ENCODE results near the gene MRPL54. TPM values are rescaled to one million over a fixed set of nuclear protein-coding genes. Genes with fewer than 3 reads are reported as not detected.
"Not testable (repeated sequence)": the region's sequence is repeated elsewhere in the genome, so short reads cannot be mapped to it uniquely, and the experiment has no call there.

Gene MRPL54
- total RNA-seq, 1 experiment from 2014 or later: 73.9 TPM

DNA sequence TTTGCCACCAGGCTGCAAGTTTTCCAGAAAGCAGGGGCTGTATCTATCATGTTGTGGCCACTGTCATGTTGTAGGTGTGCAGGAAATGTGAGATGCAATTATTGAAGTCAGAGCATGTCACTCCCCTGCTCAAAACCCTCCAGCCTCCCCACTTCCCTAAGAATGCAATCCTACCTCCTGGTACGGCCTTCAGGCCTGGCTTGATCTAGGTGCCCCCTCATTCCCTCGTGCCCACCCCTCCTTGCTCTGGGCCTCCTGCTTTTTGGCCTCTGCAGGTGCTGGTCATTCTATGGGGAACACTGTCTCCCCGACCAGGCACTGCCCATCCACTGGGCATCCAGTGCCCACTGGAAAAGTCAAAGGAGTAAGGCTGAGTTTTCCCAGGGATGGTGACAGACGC, 52.2 kb downstream of the MRPL54 start:
- intact Hi-C loops (cut with micrococcal nuclease): no loop called here
- no TSS peak for BruUV-seq (replicated peaks)
- no peaks in the 10 kb centered on the region for H3F3A ChIP-seq (ENCODE audit: low read length, unreplicated experiment)
- TF ChIP-seq, protein P1, sequence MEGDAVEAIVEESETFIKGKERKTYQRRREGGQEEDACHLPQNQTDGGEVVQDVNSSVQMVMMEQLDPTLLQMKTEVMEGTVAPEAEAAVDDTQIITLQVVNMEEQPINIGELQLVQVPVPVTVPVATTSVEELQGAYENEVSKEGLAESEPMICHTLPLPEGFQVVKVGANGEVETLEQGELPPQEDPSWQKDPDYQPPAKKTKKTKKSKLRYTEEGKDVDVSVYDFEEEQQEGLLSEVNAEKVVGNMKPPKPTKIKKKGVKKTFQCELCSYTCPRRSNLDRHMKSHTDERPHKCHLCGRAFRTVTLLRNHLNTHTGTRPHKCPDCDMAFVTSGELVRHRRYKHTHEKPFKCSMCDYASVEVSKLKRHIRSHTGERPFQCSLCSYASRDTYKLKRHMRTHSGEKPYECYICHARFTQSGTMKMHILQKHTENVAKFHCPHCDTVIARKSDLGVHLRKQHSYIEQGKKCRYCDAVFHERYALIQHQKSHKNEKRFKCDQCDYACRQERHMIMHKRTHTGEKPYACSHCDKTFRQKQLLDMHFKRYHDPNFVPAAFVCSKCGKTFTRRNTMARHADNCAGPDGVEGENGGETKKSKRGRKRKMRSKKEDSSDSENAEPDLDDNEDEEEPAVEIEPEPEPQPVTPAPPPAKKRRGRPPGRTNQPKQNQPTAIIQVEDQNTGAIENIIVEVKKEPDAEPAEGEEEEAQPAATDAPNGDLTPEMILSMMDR (conservative IDR thresholded peaks at IDR 0.05; ENCODE audit: low read depth, low read length): no peak
- no peak for TF ChIP-seq EZH2 (IDR thresholded peaks at IDR 0.05; ENCODE audit: low read length, unreplicated experiment)
- no peak for TF ChIP-seq EZH2phosphoT487 (IDR thresholded peaks at IDR 0.05; ENCODE audit: borderline replicate concordance, low read length)
- CTCF ChIA-PET: no interaction called here
- no peaks in the 10 kb centered on the region for H3K9me3 ChIP-seq (ENCODE audit: low read length)
- no peak overlapping the region for H3K9ac ChIP-seq (ENCODE audit: low read length)
- ATAC-seq (no peak), DNase-seq (no peak)
- H3K27ac ChIP-seq (ENCODE audit: low read length): no peak overlapping the region
- no peak overlapping the region for H3K4me2 ChIP-seq (ENCODE audit: low read length)
- no peak overlapping the region for H2AFZ ChIP-seq (ENCODE audit: low read length)
- no peaks in the 10 kb centered on the region for H3K36me3 ChIP-seq (ENCODE audit: low read depth, low read length)
- H3K4me3 ChIP-seq (ENCODE audit: low read length): no peak overlapping the region
- H3K4me1 ChIP-seq (ENCODE audit: insufficient read depth, low read length): peaks cover 7% of the 10 kb centered on the region; the same call in 1 of the 2 replicates
- H3K79me2 ChIP-seq (ENCODE audit: low read length): no peaks in the 10 kb centered on the region
- H3K9me2 ChIP-seq (replicated peaks; ENCODE audit: low read length): no peaks in the 10 kb centered on the region
- POLR2A ChIA-PET (ENCODE audit: unreplicated experiment): no interaction called here
- no peaks in the 10 kb centered on the region for H4K20me1 ChIP-seq (ENCODE audit: low read length)
- no peaks in the 10 kb centered on the region for H3K27me3 ChIP-seq (ENCODE audit: low read length)

DNA sequence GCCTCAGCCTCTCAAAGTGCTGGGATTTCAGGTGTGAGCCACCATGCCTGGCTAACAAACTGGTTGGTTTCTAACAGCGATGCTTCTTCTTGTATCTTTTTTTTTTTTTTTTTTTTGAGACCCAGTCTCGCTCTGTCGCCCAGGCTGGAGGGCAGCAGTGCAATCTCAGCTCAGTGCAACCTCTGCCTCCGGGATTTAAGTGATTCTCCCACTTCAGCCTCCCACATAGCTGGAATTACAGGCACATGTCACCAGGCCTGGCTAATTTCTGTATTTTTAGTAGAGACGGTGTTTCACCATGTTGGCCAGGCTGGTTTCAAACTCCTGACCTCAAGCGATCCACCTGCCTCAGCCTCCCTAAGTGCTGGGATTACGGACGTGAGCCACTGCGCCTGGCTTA, 53.7 kb downstream of the MRPL54 start:
- H3K79me2 ChIP-seq (ENCODE audit: low read length); H3K9me2 ChIP-seq (replicated peaks; ENCODE audit: low read length); H3K4me2 ChIP-seq (ENCODE audit: low read length); H2AFZ ChIP-seq (ENCODE audit: low read length); H3K27me3 ChIP-seq (ENCODE audit: low read length); H3K9ac ChIP-seq (ENCODE audit: low read length); H3K36me3 ChIP-seq (ENCODE audit: low read depth, low read length); POLR2A ChIA-PET (ENCODE audit: unreplicated experiment); H3K4me1 ChIP-seq (ENCODE audit: insufficient read depth, low read length); H4K20me1 ChIP-seq (ENCODE audit: low read length); H3F3A ChIP-seq (ENCODE audit: low read length, unreplicated experiment); BruUV-seq (replicated peaks); H3K4me3 ChIP-seq (ENCODE audit: low read length); CTCF ChIA-PET; H3K9me3 ChIP-seq (ENCODE audit: low read length); H3K27ac ChIP-seq (ENCODE audit: low read length); ATAC-seq; DNase-seq; intact Hi-C loops (cut with micrococcal nuclease): not testable (repeated sequence)

DNA sequence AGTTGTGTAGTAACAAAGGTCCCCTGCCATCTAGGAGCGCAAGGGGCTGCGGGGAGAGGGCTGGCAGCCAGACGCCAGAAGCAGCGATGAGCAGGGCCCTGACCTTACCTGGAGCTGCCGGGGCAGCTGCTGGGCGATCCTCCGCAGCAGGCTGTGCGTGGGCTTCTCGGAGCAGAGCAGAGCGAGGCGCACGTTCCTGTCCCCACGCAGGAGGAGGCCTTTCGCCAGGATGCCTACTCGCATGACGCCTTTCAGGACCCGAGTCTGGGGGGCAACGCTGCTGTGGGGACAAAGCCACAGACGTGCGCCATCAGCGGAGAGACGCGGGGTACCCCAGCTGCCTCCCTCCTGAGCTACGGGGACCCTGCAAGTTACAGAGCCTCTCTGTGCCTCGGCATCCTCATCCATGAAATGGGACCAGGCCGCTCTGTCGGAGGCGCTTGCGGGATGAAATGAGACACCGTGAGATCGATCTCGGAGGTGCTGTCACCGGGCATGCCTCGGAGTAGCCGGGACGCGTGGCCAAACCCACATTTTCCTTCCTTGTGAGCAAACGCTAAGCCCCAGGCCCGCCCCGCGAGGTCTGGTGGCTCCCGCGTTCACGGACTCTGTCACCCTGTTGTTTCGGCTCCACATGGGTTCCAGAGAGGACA, 54.2 kb downstream of the MRPL54 start:
- Histone ChIP-seq H4K20me1 (ENCODE audit: low read length) (no peaks in the 10 kb centered on the region), H2AFZ (ENCODE audit: low read length) (no peak overlapping the region), H3K27me3 (ENCODE audit: low read length) (no peaks in the 10 kb centered on the region), H3K9me3 (ENCODE audit: low read length) (no peaks in the 10 kb centered on the region), H3K36me3 (ENCODE audit: low read depth, low read length) (no peaks in the 10 kb centered on the region), H3K27ac (ENCODE audit: low read length) (no peak overlapping the region), H3K4me2 (ENCODE audit: low read length) (no peak overlapping the region), H3K4me3 (ENCODE audit: low read length) (no peak overlapping the region), H3F3A (ENCODE audit: low read length, unreplicated experiment) (no peaks in the 10 kb centered on the region), H3K9me2 (replicated peaks; ENCODE audit: low read length) (no peaks in the 10 kb centered on the region), H3K9ac (ENCODE audit: low read length) (no peak overlapping the region), H3K79me2 (ENCODE audit: low read length) (no peaks in the 10 kb centered on the region), H3K4me1 (ENCODE audit: insufficient read depth, low read length) (peaks cover 7% of the 10 kb centered on the region; the same call in 1 of the 2 replicates)
- intact Hi-C loops (cut with micrococcal nuclease): no loop called here
- BruUV-seq (replicated peaks): no TSS peak
- POLR2A ChIA-PET (ENCODE audit: unreplicated experiment): no interaction called here
- DNase-seq: no peak
- no peak for ATAC-seq
- CTCF ChIA-PET: no interaction called here
- TF ChIP-seq, protein P1 (conservative IDR thresholded peaks at IDR 0.05; ENCODE audit: low read depth, low read length): no peak
- no peak for TF ChIP-seq EZH2 (IDR thresholded peaks at IDR 0.05; ENCODE audit: low read length, unreplicated experiment)
- no peak for TF ChIP-seq EZH2phosphoT487 (IDR thresholded peaks at IDR 0.05; ENCODE audit: borderline replicate concordance, low read length)

Other genes with a start within 250 kb of the MRPL54 start
- gene TEKTIP1, start 223.5 kb upstream of the MRPL54 start, total RNA-seq (2014; rRNA removed): not detected in 2 replicates
- gene MFSD12, start 205.1 kb upstream of the MRPL54 start, total RNA-seq (2014; rRNA removed): 121 and 165 TPM in 2 replicates
- gene HMG20B, start 189.7 kb upstream of the MRPL54 start, total RNA-seq (2014; rRNA removed): 146 and 210 TPM in 2 replicates
- gene GIPC3, start 177.2 kb upstream of the MRPL54 start, total RNA-seq (2014; rRNA removed): 0.18 TPM in 1 of 2 replicates, not detected in the other
- 0.77 and 1.0 TPM in 2 replicates for gene TBXA2R, start 155.8 kb upstream of the MRPL54 start, total RNA-seq (2014; rRNA removed)
- 47.8 and 51.3 TPM in 2 replicates for gene CACTIN, start 135.9 kb upstream of the MRPL54 start, total RNA-seq (2014; rRNA removed)
- 16.1 and 21.2 TPM in 2 replicates for gene PIP5K1C, start 62.2 kb upstream of the MRPL54 start, total RNA-seq (2014; rRNA removed)
- 11.7 and 14.3 TPM in 2 replicates for gene TJP3, start 54.3 kb upstream of the MRPL54 start, total RNA-seq (2014; rRNA removed)
- gene APBA3, start 990 bp upstream of the MRPL54 start, total RNA-seq (2014; rRNA removed): 21.4 and 23.9 TPM in 2 replicates
- not detected in 2 replicates for gene RAX2, start 9.5 kb downstream of the MRPL54 start, total RNA-seq (2014; rRNA removed)
- not detected in 2 replicates for gene MATK, start 23.7 kb downstream of the MRPL54 start, total RNA-seq (2014; rRNA removed)
- gene ZFR2, start 106.4 kb downstream of the MRPL54 start, total RNA-seq (2014; rRNA removed): not detected in 2 replicates
- gene ATCAY, start 118.0 kb downstream of the MRPL54 start, total RNA-seq (2014; rRNA removed): not detected in 2 replicates
- not detected in 2 replicates for gene NMRK2, start 170.4 kb downstream of the MRPL54 start, total RNA-seq (2014; rRNA removed)
- 94.2 and 155 TPM in 2 replicates for gene DAPK3, start 208.4 kb downstream of the MRPL54 start, total RNA-seq (2014; rRNA removed)
- gene EEF2, start 222.8 kb downstream of the MRPL54 start, total RNA-seq (2014; rRNA removed): 1,124 and 1,170 TPM in 2 replicates
- gene PIAS4, start 245.1 kb downstream of the MRPL54 start, total RNA-seq (2014; rRNA removed): 21.0 and 26.5 TPM in 2 replicates

Measured in PC-3 (cell line).